Gastroesophageal sphincter (tissue), 3 donors: Measurements from ENCODE around the gene CD14.

Experiments used
- CTCF ChIP-seq, 4 experiments: fragments of 200-600 bp in 2 of 4; fragments of 450-650 bp in 2 of 4; sonication (generic) in 1 of 4; IDR thresholded peaks; one replicate each; pipeline ENCODE4 v1.5.1; 2017 to 2019; ENCODE audit warnings: antibody characterized with exemption in 4 of 4, mild to moderate bottlenecking in 2 of 4, moderate library complexity in 2 of 4
- POLR2A ChIP-seq, 2 donors: fragments of 450-650 bp; IDR thresholded peaks; one replicate each; pipeline ENCODE4 v1.6.1; 2017; ENCODE audit warnings: antibody characterized with exemption in 2 of 2, mild to moderate bottlenecking in 2 of 2, moderate library complexity in 1 of 2
- POLR2AphosphoS5 ChIP-seq: sonication (generic); formaldehyde crosslinking; IDR thresholded peaks from one replicate; pipeline ENCODE4 v1.6.1; 2017; ENCODE audit warnings: antibody characterized with exemption

- peak; percentile 42 for TF ChIP-seq POLR2AphosphoS5
- TF ChIP-seq CTCF (IDR thresholded peaks at IDR 0.05) = peak in 1 of 4 experiments; percentile 9
- TF ChIP-seq POLR2A (IDR thresholded peaks at IDR 0.05) = peak in 1 of 2 donors; percentile 37
Observed at GRCh38 chr5:140633021-140633471, at the start of gene CD14.
